ENCODE data around the gene EIPR1. TPM values are rescaled to one million over a fixed set of nuclear protein-coding genes. Genes with fewer than 3 reads are reported as not detected.

Gene EIPR1
- total RNA-seq, 4 donors from 2014 or later: 13.1 to 41.0 (median 27.4) TPM

DNA sequence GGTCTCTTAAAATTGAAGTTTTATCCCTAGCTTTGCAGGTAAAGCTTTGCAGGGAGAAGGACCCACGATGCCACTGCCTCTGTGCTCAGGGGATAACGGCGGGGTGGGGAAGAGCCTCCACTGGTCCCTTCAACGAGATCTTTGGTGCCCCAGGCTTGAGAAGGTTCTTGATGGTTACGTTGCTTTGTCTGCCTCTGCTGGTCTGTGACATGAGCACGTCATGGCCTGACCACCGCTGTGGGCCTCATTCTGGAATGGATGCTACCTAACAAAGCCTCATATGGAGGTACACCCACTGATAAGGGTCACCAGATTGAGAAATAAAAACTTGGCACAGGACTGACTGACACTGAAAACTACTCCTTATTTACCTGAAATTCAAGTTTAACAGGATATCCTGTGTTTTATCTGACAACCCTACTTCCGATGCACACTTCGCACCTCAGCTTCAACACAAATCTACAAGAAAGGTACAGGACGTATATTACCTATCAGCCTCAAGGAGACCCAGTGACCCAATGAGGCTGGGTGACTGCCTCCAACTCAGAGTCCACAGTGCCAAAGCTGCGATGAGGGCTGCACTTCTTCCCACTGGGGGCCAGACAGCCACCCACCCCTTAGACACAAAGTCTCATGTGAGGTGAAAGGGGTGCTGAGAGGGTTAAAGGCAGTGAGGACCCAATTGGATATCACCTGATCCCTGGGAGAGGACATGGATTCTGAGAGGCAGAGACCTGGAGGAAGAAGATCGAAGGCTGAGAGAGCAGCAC lies 64.9 kb downstream of the EIPR1 start:
- no peaks in the 10 kb centered on the region for H3K27me3 ChIP-seq
- H3K4me3 ChIP-seq: no peak overlapping the region
- in situ Hi-C loops (cut with MboI; ENCODE audit: low pct_ligation_motif_present in 1 of 4, low pct_unique_long_range_greater_than_20kb in 1 of 4, low sequenced_read_pairs in 3 of 4) (no loop called here), intact Hi-C loops (cut with DNase I; ENCODE audit: low total_unique reads) (no loop called here)
- no peaks in the 10 kb centered on the region for H3K9me3 ChIP-seq
- no peak overlapping the region for H3K27ac ChIP-seq
- 91 to 96% methylated on average over 7 to 12 of the region's 12 CpGs for WGBS, 2 donors (ENCODE audit: low coverage in 1 of 2)
- H3K4me1 ChIP-seq: no peaks in the 10 kb centered on the region
- no peaks in the 10 kb centered on the region for H3K36me3 ChIP-seq
- DNase-seq: no peak
- no peak for TF ChIP-seq POLR2A (IDR thresholded peaks at IDR 0.05)
- no peak for TF ChIP-seq EP300 (IDR thresholded peaks at IDR 0.05; ENCODE audit: low read depth)
- no peak for TF ChIP-seq CTCF (IDR thresholded peaks at IDR 0.05)
- TF ChIP-seq POLR2AphosphoS5 (IDR thresholded peaks at IDR 0.05): no peak

GRCh38 chr2:3311601-3312000 lies 66.0 kb downstream of the EIPR1 start:
- H3K27ac ChIP-seq: no peak overlapping the region
- no peaks in the 10 kb centered on the region for H3K27me3 ChIP-seq
- TF ChIP-seq POLR2A (IDR thresholded peaks at IDR 0.05): no peak
- no peak for TF ChIP-seq POLR2AphosphoS5 (IDR thresholded peaks at IDR 0.05)
- TF ChIP-seq EP300 (IDR thresholded peaks at IDR 0.05; ENCODE audit: low read depth): no peak
- no peak for TF ChIP-seq CTCF (IDR thresholded peaks at IDR 0.05)
- no peaks in the 10 kb centered on the region for H3K9me3 ChIP-seq
- WGBS, 2 donors (ENCODE audit: low coverage in 1 of 2): 91% methylated on average over 12 of the region's 12 CpGs; no CpG with 5 or more reads in 1 of the 2 donors
- intact Hi-C loops (cut with DNase I; ENCODE audit: low total_unique reads) (no loop called here), in situ Hi-C loops (cut with MboI; ENCODE audit: low pct_ligation_motif_present in 1 of 4, low pct_unique_long_range_greater_than_20kb in 1 of 4, low sequenced_read_pairs in 3 of 4) (no loop called here)
- no peak for DNase-seq
- no peaks in the 10 kb centered on the region for H3K36me3 ChIP-seq
- peaks cover 0 to 2% (median under 1%) of the 10 kb centered on the region in 4 donors for H3K4me1 ChIP-seq
- no peak overlapping the region for H3K4me3 ChIP-seq

DNA sequence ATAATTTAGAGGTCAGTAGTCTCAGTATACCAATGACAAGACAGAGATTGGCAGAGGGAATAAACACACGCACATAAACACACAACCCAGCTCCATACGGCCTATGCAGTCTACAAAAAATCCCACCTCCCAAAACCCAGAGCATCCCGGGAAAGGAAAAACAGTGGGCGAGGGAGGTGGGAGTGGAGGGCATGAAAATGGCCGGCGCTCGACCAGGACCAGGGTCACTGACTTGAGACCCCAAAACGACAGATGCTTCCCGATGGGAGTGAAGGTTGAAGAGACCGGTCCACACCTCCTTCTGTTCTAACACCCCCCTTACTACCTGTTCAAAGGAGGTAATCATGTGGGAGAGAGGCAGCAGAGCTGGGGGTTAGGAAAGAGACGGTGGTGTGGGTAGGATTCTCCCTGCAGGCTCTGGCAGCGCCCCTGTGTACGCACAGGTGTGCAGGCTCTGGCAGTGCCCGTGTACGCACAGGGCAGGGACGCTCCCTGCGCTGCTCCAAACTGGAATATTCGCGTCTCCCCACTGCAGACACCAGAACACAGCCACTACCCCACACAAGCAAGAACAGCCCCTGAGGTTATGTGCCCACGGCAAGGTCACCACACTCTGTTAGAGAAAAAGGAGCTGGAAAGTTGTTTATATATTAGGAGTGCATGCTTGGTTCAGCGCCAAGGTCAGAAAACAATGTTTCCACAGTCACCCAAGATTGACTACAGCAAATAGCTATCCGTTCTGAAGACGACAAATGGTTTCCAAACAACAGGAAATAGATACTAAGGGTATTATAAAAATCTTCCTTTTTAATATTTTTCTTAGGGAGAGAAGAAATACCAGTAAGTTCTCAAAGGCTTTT lies 67.9 kb downstream of the EIPR1 start:
- TF ChIP-seq POLR2A (IDR thresholded peaks at IDR 0.05) (no peak), CTCF (IDR thresholded peaks at IDR 0.05) (no peak), POLR2AphosphoS5 (IDR thresholded peaks at IDR 0.05) (no peak), EP300 (IDR thresholded peaks at IDR 0.05; ENCODE audit: low read depth) (no peak)
- intact Hi-C loops (cut with DNase I; ENCODE audit: low total_unique reads): no loop called here
- Histone ChIP-seq H3K9me3 (no peaks in the 10 kb centered on the region), H3K4me1 (peaks cover 0 to 7% (median 3%) of the 10 kb centered on the region in 4 donors), H3K27me3 (no peaks in the 10 kb centered on the region), H3K36me3 (no peaks in the 10 kb centered on the region), H3K27ac (no peak overlapping the region), H3K4me3 (no peak overlapping the region)
- WGBS, 2 donors (ENCODE audit: low coverage in 1 of 2): 92 to 95% methylated on average over 12 to 23 of the region's 23 CpGs
- in situ Hi-C loops (cut with MboI; ENCODE audit: low pct_ligation_motif_present in 1 of 4, low pct_unique_long_range_greater_than_20kb in 1 of 4, low sequenced_read_pairs in 3 of 4): no loop called here
- DNase-seq: no peak

DNA sequence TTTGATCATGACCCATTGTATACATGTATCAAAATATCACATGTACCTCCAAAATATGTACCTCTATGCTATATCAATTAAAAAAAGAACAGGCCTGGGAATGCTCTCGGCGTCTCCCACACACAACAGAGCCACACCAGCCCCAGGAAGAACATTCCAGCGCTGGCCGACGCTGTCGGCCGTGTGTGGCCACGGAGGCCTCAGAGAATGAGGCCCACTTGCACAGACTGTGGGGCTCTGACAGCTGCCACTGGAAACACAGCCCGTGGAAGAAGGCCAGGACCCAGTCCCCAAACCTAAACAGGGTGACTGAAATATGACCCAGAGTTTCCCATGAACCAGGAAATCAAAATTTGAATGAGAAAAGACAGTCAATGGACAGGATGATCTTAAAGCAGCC lies 69.7 kb downstream of the EIPR1 start:
- WGBS, 2 donors (ENCODE audit: low coverage in 1 of 2): 92% methylated on average over 9 of the region's 9 CpGs; no CpG with 5 or more reads in 1 of the 2 donors
- Histone ChIP-seq H3K36me3 (no peaks in the 10 kb centered on the region), H3K4me3 (no peak overlapping the region), H3K27ac (no peak overlapping the region), H3K9me3 (no peaks in the 10 kb centered on the region), H3K27me3 (no peaks in the 10 kb centered on the region), H3K4me1 (peaks cover 0 to 14% (median 7%) of the 10 kb centered on the region in 4 donors)
- intact Hi-C loops (cut with DNase I; ENCODE audit: low total_unique reads) (no loop called here), in situ Hi-C loops (cut with MboI; ENCODE audit: low pct_ligation_motif_present in 1 of 4, low pct_unique_long_range_greater_than_20kb in 1 of 4, low sequenced_read_pairs in 3 of 4) (no loop called here)
- no peak for DNase-seq
- no peak for TF ChIP-seq CTCF (IDR thresholded peaks at IDR 0.05)
- no peak for TF ChIP-seq POLR2A (IDR thresholded peaks at IDR 0.05)
- no peak for TF ChIP-seq POLR2AphosphoS5 (IDR thresholded peaks at IDR 0.05)
- no peak for TF ChIP-seq EP300 (IDR thresholded peaks at IDR 0.05; ENCODE audit: low read depth)
